OCI-LY1 (cell line): ENCODE measurements around the gene SHROOM1.

Experiments used
- CTCF ChIP-seq: fragments of 200-600 bp; sonication (generic), shearing (Covaris generic); IDR thresholded peaks from 2 replicates; pipeline ENCODE4 v1.5.1; 2017; ENCODE audit warnings: mild to moderate bottlenecking, antibody characterized with exemption, low read length, moderate library complexity, mixed read lengths
- EZH2 ChIP-seq: fragments of 200-600 bp; sonication (generic), shearing (Covaris generic); IDR thresholded peaks from 2 replicates; pipeline ENCODE4 v1.8.0; 2017; ENCODE audit warnings: borderline replicate concordance, mixed run types, mild to moderate bottlenecking, antibody characterized with exemption, low read length, moderate library complexity, mixed read lengths

- TF ChIP-seq CTCF (no peak), EZH2 (no peak)
Observed at GRCh38 chr5:132876020-132876759, 45.7 kb upstream of the SHROOM1 start.
